Left lung (tissue), 10 donors: ENCODE measurements around the gene EMILIN1. TPM values are rescaled to one million over a fixed set of nuclear protein-coding genes. Genes with fewer than 3 reads are reported as not detected.

Source experiments
- ATAC-seq: fragments of 200-7000 bp; cut with Tn5 transposase; one replicate; pipeline ENCODE4 v1.9.1; 2020; ENCODE audit warnings: moderate library complexity
- DNase-seq, 4 donors: peaks; one replicate each; pipeline ENCODE4 v3.0.0-alpha.2; 2013 to 2020
- H3K27ac ChIP-seq, 2 donors: fragments of 200-600 bp; sonication (generic) in 1 of 2; one replicate each; pipeline versions ENCODE4 v1.5.0 to v1.8.0; 2020 to 2021
- H3K27me3 ChIP-seq, 2 donors: fragments of 200-600 bp; sonication (generic) in 1 of 2; one replicate each; pipeline versions ENCODE4 v1.5.0 to v1.8.0; 2020 to 2021
- H3K36me3 ChIP-seq, 2 donors: fragments of 200-600 bp; sonication (generic) in 1 of 2; one replicate each; pipeline versions ENCODE4 v1.5.0 to v1.8.0; 2020 to 2021
- H3K4me1 ChIP-seq, 2 donors: fragments of 200-600 bp; one replicate each; pipeline ENCODE4 v1.8.0; 2021
- H3K4me3 ChIP-seq, 2 donors: fragments of 200-600 bp; sonication (generic) in 1 of 2; one replicate each; pipeline versions ENCODE4 v1.5.0 to v1.8.0; 2020 to 2021; ENCODE audit warnings: mild to moderate bottlenecking in 1 of 2
- H3K9me3 ChIP-seq, 2 donors: fragments of 200-600 bp; sonication (generic) in 1 of 2; one replicate each; pipeline versions ENCODE4 v1.5.0 to v1.8.0; 2020 to 2021
- intact Hi-C, 2 donors: fragments of 100-400 bp; cut with DNase I; formaldehyde crosslinking; loops; one replicate each; pipeline versions ENCODE4 v1.11.2 to v1.14.2; 2022
- polyA plus RNA-seq, 6 donors: library from polyadenylated mRNA; unstranded; fragments of 120-200 nt; gene quantifications; one replicate each; pipeline ENCODE4 v1.2.1, GENCODE V29; 2013; ENCODE audit not compliant: insufficient read length in 6 of 6
- total RNA-seq, 2 donors: library from RNA; stranded (reverse); fragmentation: NEBNext Ultra II Directional; extraction: Animal tissue kit (Norgen Biotek cat#: 25700); gene quantifications; one replicate each; pipeline ENCODE4 v1.2.1, GENCODE V29; 2021
- TF ChIP-seq, protein P1 (sequence below), 2 donors: fragments of 200-600 bp; sonication (generic) in 1 of 2; IDR thresholded peaks; one replicate each; pipeline versions ENCODE4 v1.5.0 to v1.8.0; 2021; ENCODE audit warnings: antibody characterized with exemption in 2 of 2
- donor health status: DM: no; HTN: yes; CAD: no.
- donor health status: DM: no; HTN: no; CAD: no.

Gene EMILIN1
- total and polyA plus RNA-seq, 8 donors = 137 to 268 (median 176) TPM

DNA sequence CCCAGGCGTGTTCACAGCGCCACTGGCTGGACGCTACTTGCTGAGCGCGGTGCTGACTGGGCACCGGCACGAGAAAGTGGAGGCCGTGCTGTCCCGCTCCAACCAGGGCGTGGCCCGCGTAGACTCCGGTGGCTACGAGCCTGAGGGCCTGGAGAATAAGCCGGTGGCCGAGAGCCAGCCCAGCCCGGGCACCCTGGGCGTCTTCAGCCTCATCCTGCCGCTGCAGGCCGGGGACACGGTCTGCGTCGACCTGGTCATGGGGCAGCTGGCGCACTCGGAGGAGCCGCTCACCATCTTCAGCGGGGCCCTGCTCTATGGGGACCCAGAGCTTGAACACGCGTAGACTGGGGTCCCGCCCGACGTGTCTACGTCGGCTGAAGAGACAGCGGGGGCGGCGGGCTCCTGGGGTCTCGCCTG, 7.3 kb downstream of the EMILIN1 start:
- peaks cover 16 to 43% of the 10 kb centered on the region in 2 donors for H3K4me1 ChIP-seq

GRCh38 chr2:27086090-27086723, 7.8 kb downstream of the EMILIN1 start:
- intact Hi-C loops = loop anchor here in 1 of 2 donors (10.0 kb wide), 2 partner anchors 51 to 121 kb away; partner anchors contain the start of gene TMEM214
- Histone ChIP-seq H3K9me3 (no peaks in the 10 kb centered on the region), H3K27ac (peak overlapping the region; percentile 91 to 93), H3K4me1 (peaks cover 14 to 40% of the 10 kb centered on the region in 2 donors), H3K27me3 (no peaks in the 10 kb centered on the region), H3K4me3 (peak overlapping the region; percentile 44 to 68), H3K36me3 (peaks cover 0 to 5% of the 10 kb centered on the region in 2 donors)
- DNase-seq (peak; percentile 94 to 100 (median 96)), ATAC-seq (peak; percentile 91)
- TF ChIP-seq, protein P1, sequence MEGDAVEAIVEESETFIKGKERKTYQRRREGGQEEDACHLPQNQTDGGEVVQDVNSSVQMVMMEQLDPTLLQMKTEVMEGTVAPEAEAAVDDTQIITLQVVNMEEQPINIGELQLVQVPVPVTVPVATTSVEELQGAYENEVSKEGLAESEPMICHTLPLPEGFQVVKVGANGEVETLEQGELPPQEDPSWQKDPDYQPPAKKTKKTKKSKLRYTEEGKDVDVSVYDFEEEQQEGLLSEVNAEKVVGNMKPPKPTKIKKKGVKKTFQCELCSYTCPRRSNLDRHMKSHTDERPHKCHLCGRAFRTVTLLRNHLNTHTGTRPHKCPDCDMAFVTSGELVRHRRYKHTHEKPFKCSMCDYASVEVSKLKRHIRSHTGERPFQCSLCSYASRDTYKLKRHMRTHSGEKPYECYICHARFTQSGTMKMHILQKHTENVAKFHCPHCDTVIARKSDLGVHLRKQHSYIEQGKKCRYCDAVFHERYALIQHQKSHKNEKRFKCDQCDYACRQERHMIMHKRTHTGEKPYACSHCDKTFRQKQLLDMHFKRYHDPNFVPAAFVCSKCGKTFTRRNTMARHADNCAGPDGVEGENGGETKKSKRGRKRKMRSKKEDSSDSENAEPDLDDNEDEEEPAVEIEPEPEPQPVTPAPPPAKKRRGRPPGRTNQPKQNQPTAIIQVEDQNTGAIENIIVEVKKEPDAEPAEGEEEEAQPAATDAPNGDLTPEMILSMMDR (IDR thresholded peaks at IDR 0.05) = peak; percentile 81 to 97

More for the DNA sequence above, 7.3 kb downstream of the EMILIN1 start:
- Histone ChIP-seq H3K4me3 (peak overlapping the region; percentile 44 to 68), H3K9me3 (no peaks in the 10 kb centered on the region), H3K27me3 (no peaks in the 10 kb centered on the region), H3K36me3 (peaks cover 0 to 5% of the 10 kb centered on the region in 2 donors), H3K27ac (peak overlapping the region; percentile 91 to 93)
- DNase-seq = peak in 3 of 4 donors; percentile 71 to 93 (median 85)
- peak; percentile 69 for ATAC-seq
- TF ChIP-seq, protein P1 (IDR thresholded peaks at IDR 0.05) = peak in 1 of 2 donors; percentile 31
- intact Hi-C loops = loop anchor here in 1 of 2 donors (10.0 kb wide), 2 partner anchors 51 to 121 kb away; partner anchors contain the start of gene TMEM214

GRCh38 chr2:27086724-27087593, 8.5 kb downstream of the EMILIN1 start, which contains the start of gene KHK:
Gene KHK, plus strand, starts transcription at chr2:27086772. Its CDS starts 488 bp downstream, at chr2:27087260.
- Histone ChIP-seq H3K27me3 (no peaks in the 10 kb centered on the region), H3K4me3 (peak within 1 kb of the TSS; percentile 44 to 68), H3K27ac (peak within 1 kb of the TSS; percentile 91 to 93), H3K4me1 (peaks cover 7 to 32% of the 10 kb centered on the region in 2 donors), H3K36me3 (peaks cover 0 to 5% of the 10 kb centered on the region in 2 donors), H3K9me3 (no peaks in the 10 kb centered on the region)
- TF ChIP-seq, protein P1 (IDR thresholded peaks at IDR 0.05) = peak in 1 of 2 donors; percentile 53
- ATAC-seq (peak; percentile 42), DNase-seq (peak in 2 of 4 donors; percentile 67 to 91)
- intact Hi-C loops = loop anchor here in 1 of 2 donors (10.0 kb wide), 2 partner anchors 52 to 122 kb away; partner anchors contain the start of gene TMEM214

DNA sequence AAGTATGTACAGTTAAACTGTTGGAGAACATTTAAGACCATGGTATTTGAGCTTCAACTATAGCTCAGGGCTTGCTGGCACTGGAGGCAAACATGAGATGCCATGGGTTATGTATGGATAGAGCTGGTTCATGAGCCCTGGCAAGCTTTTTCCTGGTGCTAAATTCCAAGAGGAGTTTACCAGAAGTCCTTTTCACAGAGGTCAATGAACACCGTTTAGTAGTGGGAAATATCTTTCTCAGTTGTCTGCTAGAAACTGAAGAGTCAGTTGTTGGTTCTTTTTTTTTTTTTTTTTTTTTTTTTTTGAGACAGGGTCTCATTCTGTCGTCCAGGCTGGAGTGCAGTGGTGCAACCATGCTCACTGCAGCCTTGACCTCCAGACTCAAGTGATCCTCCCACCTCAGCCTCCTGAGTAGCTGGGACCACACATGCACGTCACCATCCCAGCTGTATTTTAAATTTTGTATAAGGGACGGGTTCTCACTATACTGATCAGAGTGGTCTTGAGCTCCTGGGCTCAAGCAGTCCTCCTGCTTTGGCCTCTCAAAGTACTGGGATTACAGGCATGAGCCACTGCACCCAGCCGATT, 9.5 kb downstream of the EMILIN1 start:
- DNase-seq (peak in 1 of 4 donors; percentile 15), ATAC-seq (no peak)
- H3K27ac ChIP-seq = no peak overlapping the region
- no peaks in the 10 kb centered on the region for H3K36me3 ChIP-seq
- H3K9me3 ChIP-seq = no peaks in the 10 kb centered on the region
- TF ChIP-seq, protein P1 (IDR thresholded peaks at IDR 0.05) = no peak
- peaks cover 3 to 25% of the 10 kb centered on the region in 2 donors for H3K4me1 ChIP-seq
- H3K4me3 ChIP-seq = no peak overlapping the region
- intact Hi-C loops = loop anchor here in 1 of 2 donors (10.0 kb wide), 2 partner anchors 53 to 123 kb away; partner anchors contain the start of gene TMEM214
- no peaks in the 10 kb centered on the region for H3K27me3 ChIP-seq
